NCI-H510A (cell line): Measurements from ENCODE around the gene UBAP2L.
"Not testable (repeated sequence)": the region's sequence is repeated elsewhere in the genome, so short reads cannot be mapped to it uniquely, and the experiment has no call there.

Experiments used
- DNase-seq: peaks from one replicate; lab custom pipeline; 2025; lab: John Stamatoyannopoulos, UW

UBAP2L gene

GRCh38 chr1:154205778-154206177, 15.0 kb upstream of the UBAP2L start:
- DNase-seq: not testable (repeated sequence)

DNA sequence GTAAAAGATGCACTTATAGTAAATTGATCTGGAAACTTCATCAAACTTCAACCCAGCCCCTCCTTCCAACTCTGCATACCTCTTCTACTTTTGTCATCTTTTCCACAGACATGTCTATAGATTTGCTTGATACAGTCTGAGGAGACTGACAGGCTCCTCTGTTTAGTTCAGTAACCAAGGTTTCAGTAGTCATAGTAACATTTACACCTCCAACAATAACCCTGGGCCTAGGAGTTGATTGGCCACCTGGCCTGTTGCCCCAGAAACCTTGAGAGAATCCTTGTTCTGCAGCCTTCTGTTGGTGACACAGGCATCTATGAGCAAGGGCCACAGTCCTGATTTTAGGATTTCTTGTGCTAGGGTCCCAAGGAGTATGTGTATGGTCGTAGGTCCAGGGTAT, 14.6 kb upstream of the UBAP2L start, which contains the start of gene CFAP141:
CFAP141 (minus strand) TSS at position 138 of the 400 bp plus-strand sequence; CDS start at position 112, 26 bp downstream.
- no peak for DNase-seq

DNA sequence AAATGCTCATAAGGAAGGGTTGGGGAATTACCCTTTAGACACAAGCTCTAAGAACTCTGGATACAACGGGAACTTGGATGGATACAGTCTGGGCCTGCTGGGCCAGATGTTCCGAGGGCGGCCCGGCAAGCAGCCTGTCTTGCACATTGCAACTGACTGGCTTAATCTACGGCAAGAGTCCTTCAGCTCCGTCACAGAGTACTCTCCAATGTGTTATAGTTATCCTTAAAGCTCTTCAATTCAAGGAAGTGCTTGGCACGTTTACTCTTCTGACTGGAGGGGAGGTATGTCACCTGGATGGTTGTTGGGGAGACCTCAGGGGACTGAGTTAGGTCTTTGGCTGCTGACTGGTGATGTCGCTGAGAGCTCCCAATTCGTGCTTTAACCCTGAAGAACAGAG, 13.5 kb upstream of the UBAP2L start:
- no peak for DNase-seq

DNA sequence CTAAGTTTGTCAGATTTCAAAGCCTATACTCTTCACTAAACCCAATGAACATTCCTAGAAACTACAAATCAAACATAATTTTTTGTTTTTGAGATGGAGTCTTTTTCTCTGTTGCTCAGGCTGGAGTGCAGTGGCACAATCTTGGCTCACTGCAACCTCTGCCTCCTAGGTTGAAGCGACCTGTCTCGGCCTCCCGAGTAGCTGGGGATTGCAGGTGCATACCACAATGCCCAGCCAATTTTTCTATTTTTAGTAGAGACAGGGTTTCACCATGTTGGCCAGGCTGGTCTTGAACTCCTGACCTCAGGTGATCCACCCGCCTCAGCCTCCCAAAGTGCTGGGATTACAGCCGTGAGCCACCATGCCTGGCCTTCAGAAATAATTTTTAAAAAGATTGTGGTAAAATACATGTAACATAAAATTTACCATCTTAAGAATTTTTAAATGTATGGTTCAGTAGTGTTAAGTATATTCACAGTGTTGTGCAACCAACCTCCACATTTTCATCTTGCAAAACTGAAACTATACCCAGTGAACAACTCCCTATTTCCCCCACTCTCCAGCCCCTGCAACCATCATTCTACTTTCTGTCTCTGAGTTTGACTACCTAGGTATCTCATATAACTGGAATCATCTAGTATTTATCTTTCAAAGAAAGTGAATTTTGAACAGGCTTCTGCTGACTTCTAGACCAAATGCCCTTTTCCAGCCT, 11.9 kb upstream of the UBAP2L start:
- no peak for DNase-seq

DNA sequence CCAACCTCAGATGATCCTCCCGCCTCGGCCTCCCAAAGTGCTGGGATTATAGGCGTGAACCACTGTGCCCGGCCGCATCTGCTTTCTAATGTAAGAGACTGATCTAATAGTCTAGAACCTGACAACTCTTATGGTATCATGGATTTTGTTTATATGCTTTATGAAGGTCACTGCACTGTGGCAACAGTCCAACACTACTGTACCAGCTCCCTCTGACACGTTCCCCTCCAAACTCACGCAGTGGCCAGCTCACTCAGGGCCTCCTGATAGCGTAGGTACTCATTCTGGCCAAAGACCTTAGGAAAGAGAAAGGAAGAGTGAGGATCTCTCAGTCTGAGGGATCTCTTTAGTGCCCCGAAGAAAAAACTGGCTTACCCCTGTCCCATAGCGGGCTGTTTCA, 8.7 kb upstream of the UBAP2L start:
- DNase-seq: no peak

DNA sequence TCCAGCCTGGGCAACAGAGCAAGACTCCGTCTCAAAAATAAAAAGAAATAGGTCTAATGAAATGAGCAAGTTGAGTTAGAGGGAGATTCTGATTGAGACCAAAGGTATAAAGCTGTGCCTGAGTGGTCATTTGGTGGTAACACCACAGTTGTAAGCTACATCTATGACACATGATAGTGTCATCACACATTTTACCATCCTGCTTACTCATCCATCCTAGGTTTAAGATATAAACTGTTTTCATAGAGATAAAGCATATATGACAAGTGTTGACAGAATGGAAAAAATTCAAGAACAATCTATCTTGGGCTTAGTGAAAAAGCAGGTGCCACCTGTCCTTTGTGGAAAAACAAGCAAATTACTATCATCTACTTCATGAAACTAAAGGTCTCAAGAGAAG, 7.5 kb upstream of the UBAP2L start:
- no peak for DNase-seq

- no peak for DNase-seq
Observed at GRCh38 chr1:154218545-154218944, 2.2 kb upstream of the UBAP2L start.

DNA sequence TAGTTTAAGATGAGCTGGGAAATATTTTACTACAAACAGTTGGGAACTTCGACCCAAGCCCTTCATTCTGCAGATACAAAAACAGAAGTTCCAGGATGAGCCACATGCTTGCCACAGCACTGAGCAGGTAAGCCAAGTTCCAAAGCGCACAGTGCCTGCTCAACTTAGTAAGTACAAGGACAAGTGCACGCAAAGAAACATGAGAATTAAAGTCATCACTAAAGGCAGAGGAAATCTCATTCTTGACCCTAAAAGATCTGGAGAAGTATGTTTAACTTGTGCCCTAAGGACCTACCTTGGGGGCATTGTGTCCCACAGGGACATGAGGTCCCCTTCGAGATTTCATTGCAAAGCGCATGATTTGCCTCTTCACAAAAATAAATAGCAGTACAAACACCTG, 1.2 kb upstream of the UBAP2L start:
- no peak for DNase-seq

DNA sequence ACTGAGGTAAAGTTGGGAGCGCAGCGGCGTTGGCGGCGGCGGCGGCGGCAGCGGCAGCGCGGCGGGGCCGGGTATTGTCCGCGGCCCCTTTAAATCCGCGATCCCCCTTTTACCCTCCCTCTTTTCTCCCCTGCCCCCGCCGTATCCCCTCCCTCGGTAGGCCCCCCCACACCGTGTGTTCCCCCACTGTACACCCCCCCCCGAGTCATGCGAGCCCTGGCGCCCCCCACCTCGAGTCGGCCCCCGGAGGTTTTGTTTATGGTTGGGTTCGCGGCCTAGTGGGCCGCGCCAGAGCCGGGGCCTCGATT, 169 bp downstream of the UBAP2L start:
- no peak for DNase-seq

DNA sequence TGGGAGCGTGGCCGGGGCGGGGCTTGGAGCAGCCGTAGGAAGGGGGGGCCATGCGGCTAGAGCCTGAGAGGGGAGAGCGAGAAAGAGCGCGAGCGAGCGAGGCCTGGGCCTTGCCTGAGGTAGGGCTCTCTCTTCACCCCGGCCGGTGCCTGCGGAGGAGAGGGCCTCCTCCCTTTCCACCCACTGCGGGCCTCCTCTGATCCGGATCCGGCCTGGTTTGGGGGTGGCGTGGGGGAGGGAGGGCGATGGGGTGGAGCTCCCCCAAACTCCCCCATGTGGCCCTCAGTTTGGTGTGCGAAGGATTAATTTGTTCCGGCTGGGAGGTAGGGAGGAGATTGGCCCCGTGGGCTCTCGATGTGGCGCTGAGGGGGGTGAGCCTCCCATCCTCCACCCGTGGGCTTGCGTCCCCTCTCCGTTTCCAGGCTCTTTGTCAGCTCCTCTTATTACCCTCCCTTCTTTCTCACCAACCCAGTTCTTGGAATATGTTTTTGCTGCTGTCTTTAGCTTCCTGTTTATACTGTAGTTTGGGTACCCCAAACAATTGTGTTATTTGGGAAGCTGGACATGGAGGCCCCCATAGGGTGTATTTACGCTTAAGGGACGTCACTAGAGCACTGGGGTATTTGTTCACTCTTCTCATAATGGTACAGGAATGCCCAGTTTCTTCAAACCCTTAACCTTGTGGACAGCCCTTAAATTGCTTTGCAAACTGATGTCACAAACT, 685 bp downstream of the UBAP2L start:
- no peak for DNase-seq

DNA sequence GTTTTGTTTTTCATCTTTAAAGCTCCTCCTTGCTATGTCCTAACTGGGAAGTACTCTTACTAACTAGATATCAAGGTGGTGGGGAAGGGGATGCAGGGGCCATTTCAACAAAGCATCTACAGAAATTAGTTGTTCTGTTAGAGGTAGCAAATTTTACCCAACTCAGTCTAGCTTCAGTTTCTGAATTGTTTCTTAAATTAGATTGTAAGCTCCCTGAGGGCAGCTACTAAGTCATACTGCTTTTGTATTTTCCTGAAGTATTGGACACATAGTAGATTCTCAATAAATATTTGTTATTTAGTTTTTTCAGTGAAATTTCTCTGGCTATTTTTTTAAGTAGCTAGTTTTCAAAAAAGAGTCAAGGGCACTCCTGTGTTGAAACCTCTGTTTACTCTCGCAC, 1.8 kb downstream of the UBAP2L start:
- no peak for DNase-seq

GRCh38 chr1:154222918-154223317, 2.2 kb downstream of the UBAP2L start:
- DNase-seq: no peak

DNA sequence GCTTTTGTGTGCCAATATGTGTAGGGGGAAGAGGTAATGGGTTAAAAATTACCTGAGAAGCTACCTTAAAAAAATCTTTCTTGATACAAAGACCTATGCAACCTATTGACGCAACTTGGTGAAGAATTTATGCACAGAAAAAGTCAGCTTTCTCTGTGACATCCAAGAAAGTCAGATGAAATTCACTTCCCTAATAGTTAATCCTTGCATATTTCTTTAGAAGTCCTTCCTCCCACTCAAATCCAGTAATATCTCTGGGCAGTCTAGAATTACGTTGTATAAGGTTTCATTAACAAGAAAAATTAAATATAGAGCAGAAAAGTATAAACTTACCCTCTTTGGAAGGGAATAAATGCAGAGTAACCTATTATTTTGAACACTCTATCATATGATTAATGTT, 2.9 kb downstream of the UBAP2L start:
- no peak for DNase-seq

DNA sequence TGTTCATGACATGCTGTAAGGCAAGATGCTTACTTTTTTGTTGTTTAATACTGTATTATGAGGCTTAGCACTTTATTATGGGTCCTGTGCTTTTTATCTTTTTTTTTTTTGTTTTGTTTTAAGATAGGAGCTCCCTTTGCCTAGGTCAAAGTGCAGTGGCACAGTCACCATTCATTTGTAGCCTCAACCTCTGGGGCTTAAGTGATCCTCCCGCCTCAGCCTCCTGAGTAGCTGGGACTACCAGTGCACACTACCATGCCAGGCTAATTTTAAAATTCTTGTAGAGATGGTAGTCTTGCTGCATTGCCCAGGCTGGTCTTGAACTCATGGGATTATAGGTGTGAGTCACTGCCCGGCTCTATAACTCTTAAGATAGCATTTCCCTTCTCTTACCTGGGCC, 4.6 kb downstream of the UBAP2L start:
- no peak for DNase-seq

DNA sequence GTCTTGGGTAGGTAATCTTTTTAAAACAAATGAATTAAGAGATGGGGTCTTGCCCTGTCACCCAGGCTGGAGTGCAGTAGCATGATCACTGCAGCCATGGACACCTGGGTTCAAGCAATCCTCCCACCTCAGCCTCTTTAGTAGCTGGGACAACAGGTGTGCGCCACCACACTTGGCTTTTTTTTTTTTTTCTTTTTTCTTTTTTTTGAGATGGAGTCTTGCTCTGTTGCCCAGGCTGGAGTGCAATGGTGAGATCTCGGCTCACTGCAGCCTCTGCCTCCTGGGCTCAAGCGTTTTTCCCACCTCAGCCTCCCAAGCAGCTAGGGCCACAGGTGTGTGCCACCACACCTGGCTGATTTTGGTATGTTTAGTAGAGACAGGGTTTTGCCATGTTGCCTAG, 10.4 kb downstream of the UBAP2L start:
- not testable (repeated sequence) for DNase-seq

GRCh38 chr1:154233127-154233526, 12.4 kb downstream of the UBAP2L start:
- not testable (repeated sequence) for DNase-seq

DNA sequence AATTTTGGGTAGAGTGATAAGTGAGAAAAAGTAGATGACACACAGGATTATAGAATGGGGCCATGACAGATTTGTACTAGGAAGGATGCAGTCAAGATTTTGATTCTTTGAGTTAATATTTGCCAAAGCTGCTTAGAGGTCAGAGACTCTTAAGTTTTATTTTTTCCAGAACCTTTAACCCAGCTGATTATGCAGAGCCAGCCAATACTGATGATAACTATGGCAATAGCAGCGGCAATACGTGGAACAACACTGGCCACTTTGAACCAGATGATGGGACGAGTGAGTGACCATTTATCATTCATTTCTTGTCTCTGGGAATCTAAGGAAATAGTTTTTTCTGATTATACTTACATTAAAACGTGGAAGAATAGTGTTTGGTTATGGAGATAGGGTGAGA, 16.1 kb downstream of the UBAP2L start:
- no peak for DNase-seq

GRCh38 chr1:154237435-154237834, 16.7 kb downstream of the UBAP2L start:
- DNase-seq: no peak

DNA sequence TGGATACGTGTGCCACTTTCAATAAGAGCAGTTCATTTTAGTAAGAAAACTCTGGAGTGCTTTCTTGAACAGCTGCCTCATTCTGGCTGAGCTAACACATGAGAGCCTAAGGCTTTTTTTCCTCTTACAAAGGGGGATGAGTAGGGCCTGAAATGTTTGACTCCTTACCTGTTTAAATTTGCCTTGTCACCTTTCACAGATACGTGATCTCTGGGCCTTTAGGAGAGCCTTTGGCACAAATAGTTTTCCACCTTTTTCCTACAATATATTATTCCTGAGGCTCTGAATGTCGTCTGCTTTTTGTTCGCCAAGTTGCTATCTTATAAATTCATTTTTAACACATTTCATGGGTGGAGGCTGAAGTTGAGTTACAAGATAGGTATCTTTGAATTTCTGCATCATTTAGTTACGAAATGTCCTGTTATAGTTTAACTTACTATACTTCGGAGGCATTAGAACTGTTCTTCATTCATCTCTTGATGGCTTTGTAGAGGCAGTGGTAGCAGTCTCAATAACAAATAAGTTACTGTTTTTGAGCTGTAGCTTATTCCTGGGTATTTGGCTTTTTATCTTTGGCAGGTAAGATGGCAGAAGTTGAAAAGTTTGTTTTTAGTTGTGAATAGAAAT, 17.2 kb downstream of the UBAP2L start:
- no peak for DNase-seq

DNA sequence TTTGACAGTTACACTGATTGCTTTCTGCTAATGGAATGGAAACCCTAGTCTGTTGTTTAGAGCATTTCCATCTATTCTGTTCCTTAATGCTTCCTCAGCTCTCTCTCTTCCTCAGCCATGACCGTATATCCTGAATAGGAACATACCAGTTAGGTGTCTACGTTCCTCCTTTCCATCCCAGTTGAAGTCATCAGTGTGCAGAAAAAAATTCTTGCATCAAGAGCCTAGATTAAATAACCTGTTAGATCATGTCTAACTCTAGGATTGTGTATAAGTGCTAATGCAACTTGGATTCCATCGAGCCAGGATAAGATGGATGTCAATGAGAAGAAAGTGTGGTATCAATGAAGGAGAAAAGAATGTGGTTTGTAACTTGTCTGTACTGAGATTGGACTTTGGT, 18.7 kb downstream of the UBAP2L start:
- DNase-seq: no peak

DNA sequence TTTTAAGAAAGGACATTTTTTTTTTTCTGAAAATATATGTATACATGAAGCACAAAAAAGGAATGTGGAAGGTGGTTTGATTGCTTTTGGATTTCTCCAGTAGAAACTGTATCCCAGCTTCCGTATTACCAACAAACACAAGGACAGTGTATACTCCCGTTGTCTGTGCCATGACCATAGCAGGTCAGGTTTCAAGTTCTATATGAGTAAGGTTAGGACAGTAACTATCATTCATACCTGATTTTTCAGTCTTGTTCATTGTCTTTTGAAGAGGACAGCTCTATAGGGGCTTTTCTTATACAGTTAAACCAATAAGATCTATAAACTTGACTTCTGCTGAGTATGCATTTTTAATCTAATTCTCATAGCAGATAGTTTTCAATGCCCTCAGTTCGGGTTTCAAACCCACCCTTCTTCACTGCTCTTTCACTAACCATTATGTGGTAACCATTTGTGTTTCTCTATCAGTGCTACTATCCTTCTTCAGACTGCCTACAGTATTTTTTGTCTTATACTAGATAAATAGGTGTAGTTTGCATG, 19.6 kb downstream of the UBAP2L start:
- DNase-seq: no peak

DNA sequence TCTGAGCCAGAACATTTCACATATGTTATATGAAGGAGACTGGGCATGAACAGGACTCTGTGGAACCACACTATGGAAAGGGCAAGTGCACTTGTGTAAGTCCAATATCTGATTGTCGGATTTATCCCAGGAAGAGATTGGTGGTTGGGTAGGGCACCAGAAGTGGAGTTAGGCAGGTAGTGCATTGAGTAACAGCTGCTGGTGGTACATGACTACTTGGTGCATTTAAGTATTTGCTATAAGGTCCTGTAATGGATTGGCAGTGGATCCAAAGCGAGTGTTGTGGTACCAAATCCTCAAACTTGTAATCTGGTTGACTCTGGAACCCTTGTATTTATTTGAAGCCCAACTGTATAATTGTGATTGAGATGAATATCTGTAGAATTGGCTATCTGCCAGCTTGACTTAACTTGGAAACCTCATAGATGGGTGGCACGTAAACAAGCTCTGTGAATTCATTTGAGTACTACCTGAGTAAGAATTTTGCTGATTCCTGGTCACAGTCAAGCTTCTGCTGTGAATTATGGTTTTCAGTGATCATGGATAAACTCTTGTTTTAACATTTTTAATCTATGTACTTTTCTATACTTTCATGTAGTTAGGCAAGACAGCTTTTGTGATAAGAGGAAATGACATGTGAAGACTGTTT, 21.1 kb downstream of the UBAP2L start:
- no peak for DNase-seq

DNA sequence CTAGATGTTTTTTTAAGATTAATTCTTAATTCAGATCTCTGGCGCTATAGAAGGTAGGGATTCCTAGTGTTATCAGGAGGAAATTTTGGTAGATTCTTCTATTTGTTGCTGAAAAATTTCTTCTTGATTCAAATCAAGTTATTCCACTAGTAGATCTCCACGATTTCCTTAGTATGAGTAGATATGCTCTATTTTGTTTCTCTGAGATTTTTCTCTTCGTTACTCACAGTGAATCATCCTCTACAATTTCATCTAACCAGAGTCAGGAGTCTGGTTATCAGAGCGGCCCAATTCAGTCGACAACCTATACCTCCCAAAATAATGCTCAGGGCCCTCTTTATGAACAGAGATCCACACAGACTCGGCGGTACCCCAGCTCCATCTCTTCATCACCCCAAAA, 32.9 kb downstream of the UBAP2L start:
- DNase-seq: no peak
